Neuronal stem cell (in vitro differentiated cells): Measurements from ENCODE around the gene ABCC2.

Source experiments
- DNase-seq: peaks from one replicate; pipeline ENCODE4 v3.0.0-alpha.2; 2013; ENCODE audit warnings: low spot score
- H2AFZ ChIP-seq: one replicate; pipeline ENCODE4 v1.6.1; 2013; ENCODE audit warnings: mild to moderate bottlenecking, low read length, inconsistent platforms
- H2AK5ac ChIP-seq: 2 replicates; pipeline ENCODE4 v1.6.1; 2013; ENCODE audit warnings: low read depth, mild to moderate bottlenecking, inconsistent platforms, low read length, moderate library complexity, mixed read lengths
- H2BK120ac ChIP-seq: 2 replicates; pipeline ENCODE4 v1.6.1; 2013; ENCODE audit warnings: low read depth, mild to moderate bottlenecking, inconsistent platforms, low read length, moderate library complexity, mixed read lengths
- H2BK12ac ChIP-seq: one replicate; pipeline ENCODE4 v1.6.1; 2013; ENCODE audit warnings: low read length, inconsistent platforms
- H2BK15ac ChIP-seq: 2 replicates; pipeline ENCODE4 v1.6.1; 2013; ENCODE audit warnings: mild to moderate bottlenecking, low read length, inconsistent platforms, mixed read lengths
- H2BK5ac ChIP-seq: one replicate; pipeline ENCODE4 v1.6.1; 2013; ENCODE audit warnings: inconsistent platforms, mild to moderate bottlenecking, low read length, moderate library complexity
- H3K14ac ChIP-seq: one replicate; pipeline ENCODE4 v1.6.1; 2013; ENCODE audit warnings: low read length, inconsistent platforms
- H3K18ac ChIP-seq: 2 replicates; pipeline ENCODE4 v1.6.1; 2013; ENCODE audit warnings: low read length, inconsistent platforms
- H3K23ac ChIP-seq: 2 replicates; pipeline ENCODE4 v1.6.1; 2013; ENCODE audit warnings: low read depth, mild to moderate bottlenecking, mixed read lengths, low read length, inconsistent platforms; ENCODE audit not compliant: poor library complexity
- H3K27ac ChIP-seq: replicated peaks from 3 replicates; pipeline ENCODE4 v1.5.1; 2013; ENCODE audit warnings: low read length, inconsistent platforms
- H3K27me3 ChIP-seq, 3 experiments: 2 replicates each; pipeline ENCODE4 v1.6.1; 2013; ENCODE audit warnings: low read length in 3 of 3, mild to moderate bottlenecking in 2 of 3, inconsistent platforms in 1 of 3, low read depth in 1 of 3, mixed read lengths in 1 of 3, moderate library complexity in 1 of 3; ENCODE audit not compliant: control insufficient read depth in 3 of 3, insufficient read depth in 3 of 3
- H3K36me3 ChIP-seq, 2 donors: replicated peaks in 1 of 2; 2 replicates each; pipeline ENCODE4 v1.6.1; 2013; ENCODE audit warnings: low read length in 2 of 2; ENCODE audit not compliant: control insufficient read depth in 2 of 2, insufficient read depth in 2 of 2
- H3K4ac ChIP-seq: 2 replicates; pipeline ENCODE4 v1.6.1; 2013; ENCODE audit warnings: inconsistent platforms, mild to moderate bottlenecking, low read length, moderate library complexity
- H3K4me1 ChIP-seq, 2 donors: 1 replicate in 1 of 2; 2 replicates in 1 of 2; pipeline ENCODE4 v1.6.1; 2013; ENCODE audit warnings: low read length in 2 of 2, low read depth in 1 of 2; ENCODE audit not compliant: control insufficient read depth in 2 of 2, insufficient read depth in 1 of 2
- H3K4me2 ChIP-seq: one replicate; pipeline ENCODE4 v1.6.1; 2013; ENCODE audit warnings: mild to moderate bottlenecking, low read length, inconsistent platforms; ENCODE audit not compliant: insufficient read depth, poor library complexity, severe bottlenecking
- H3K4me3 ChIP-seq, 2 donors: 2 replicates each; pipeline ENCODE4 v1.5.1; 2013; ENCODE audit warnings: low read length in 2 of 2, mild to moderate bottlenecking in 2 of 2, inconsistent platforms in 1 of 2, moderate library complexity in 1 of 2
- H3K79me1 ChIP-seq: one replicate; pipeline ENCODE4 v1.6.1; 2013; ENCODE audit warnings: low read depth, mild to moderate bottlenecking, inconsistent platforms, low read length, moderate library complexity
- H3K9ac ChIP-seq: one replicate; pipeline ENCODE4 v1.6.1; 2013; ENCODE audit warnings: mild to moderate bottlenecking, low read depth, low read length, inconsistent platforms; ENCODE audit not compliant: poor library complexity
- H3K9me3 ChIP-seq, 2 donors: replicated peaks in 1 of 2; 2 replicates each; pipeline versions ENCODE3 to v1.6.1; 2013; ENCODE audit warnings: low read length in 2 of 2, mild to moderate bottlenecking in 2 of 2, inconsistent platforms in 1 of 2, low read depth in 1 of 2, mixed read lengths in 1 of 2, moderate library complexity in 1 of 2; ENCODE audit not compliant: control insufficient read depth in 2 of 2, insufficient read depth in 1 of 2
- H4K8ac ChIP-seq: one replicate; pipeline ENCODE4 v1.6.1; 2013; ENCODE audit warnings: low read depth, mild to moderate bottlenecking, inconsistent platforms, low read length, moderate library complexity
- H4K91ac ChIP-seq: one replicate; pipeline ENCODE4 v1.6.1; 2013; ENCODE audit warnings: low read length, low read depth, mild to moderate bottlenecking, inconsistent platforms; ENCODE audit not compliant: poor library complexity
- WGBS, 2 donors: extraction: QIAGEN DNeasy Blood & Tissue Kit; methylation state at CpG; one replicate each; pipeline ENCODE4 v1.1.7; 2013; ENCODE audit warnings: missing lambda C conversion rate in 2 of 2, mixed read lengths in 1 of 2; ENCODE audit not compliant: insufficient read length in 2 of 2, insufficient replicate concordance in 1 of 2; ENCODE audit errors: extremely low coverage in 2 of 2; 5-methylcytosine and 5-hydroxymethylcytosine counted together

Gene ABCC2

GRCh38 chr10:99779335-99779734 is 3.1 kb upstream of the ABCC2 start:
- H3K27ac ChIP-seq = no peak overlapping the region
- H2BK120ac ChIP-seq = no peak overlapping the region
- no peak overlapping the region for H2BK5ac ChIP-seq
- H3K14ac ChIP-seq = no peak overlapping the region
- no peaks in the 10 kb centered on the region for H3K27me3 ChIP-seq
- no CpG with 5 or more reads among the region's 4 CpGs for WGBS, 2 donors
- H3K9me3 ChIP-seq = no peaks in the 10 kb centered on the region
- no peak overlapping the region for H4K91ac ChIP-seq
- no peak overlapping the region for H3K9ac ChIP-seq
- H3K4me1 ChIP-seq = peaks cover 3 to 4% of the 10 kb centered on the region in 2 donors
- H3K79me1 ChIP-seq = no peaks in the 10 kb centered on the region
- no peak overlapping the region for H3K4me2 ChIP-seq
- H3K36me3 ChIP-seq = no peaks in the 10 kb centered on the region
- no peak for DNase-seq
- no peak overlapping the region for H4K8ac ChIP-seq
- no peak overlapping the region for H3K4me3 ChIP-seq
- H2AK5ac ChIP-seq = no peak overlapping the region
- no peak overlapping the region for H3K18ac ChIP-seq
- no peak overlapping the region for H2BK15ac ChIP-seq
- no peak overlapping the region for H2BK12ac ChIP-seq
- H3K4ac ChIP-seq = no peak overlapping the region
- H3K23ac ChIP-seq = no peak overlapping the region
- H2AFZ ChIP-seq = peak overlapping the region; percentile 80

GRCh38 chr10:99781734-99782429 is 558 bp upstream of the ABCC2 start:
- Histone ChIP-seq H3K27ac (no peak overlapping the region), H2BK12ac (no peak overlapping the region), H4K91ac (no peak overlapping the region), H2AFZ (no peak overlapping the region), H3K14ac (no peak overlapping the region), H3K4me3 (no peak overlapping the region), H3K4me2 (no peak overlapping the region), H2BK5ac (no peak overlapping the region), H2AK5ac (no peak overlapping the region), H3K4me1 (peaks cover 3 to 4% of the 10 kb centered on the region in 2 donors), H3K36me3 (no peaks in the 10 kb centered on the region), H4K8ac (no peak overlapping the region), H2BK120ac (no peak overlapping the region), H3K79me1 (no peaks in the 10 kb centered on the region), H3K9ac (no peak overlapping the region), H3K23ac (no peak overlapping the region), H3K9me3 (no peaks in the 10 kb centered on the region), H3K18ac (no peak overlapping the region), H3K27me3 (no peaks in the 10 kb centered on the region), H3K4ac (no peak overlapping the region), H2BK15ac (no peak overlapping the region)
- no peak for DNase-seq
- WGBS, 2 donors = no CpG with 5 or more reads among the region's 5 CpGs

GRCh38 chr10:99784016-99784726 is 1.7 kb downstream of the ABCC2 start:
- Histone ChIP-seq H4K8ac (no peak overlapping the region), H3K4me2 (no peak overlapping the region), H3K9me3 (no peaks in the 10 kb centered on the region), H3K79me1 (no peaks in the 10 kb centered on the region), H3K27ac (no peak overlapping the region), H3K4me3 (no peak overlapping the region), H2BK120ac (no peak overlapping the region), H2AFZ (peak overlapping the region; percentile 42), H3K9ac (no peak overlapping the region), H3K27me3 (no peaks in the 10 kb centered on the region), H3K14ac (no peak overlapping the region), H4K91ac (no peak overlapping the region), H3K36me3 (no peaks in the 10 kb centered on the region), H3K4me1 (peaks cover 1 to 3% of the 10 kb centered on the region in 2 donors), H2BK5ac (no peak overlapping the region), H2BK12ac (no peak overlapping the region), H3K4ac (no peak overlapping the region), H3K23ac (no peak overlapping the region), H2BK15ac (no peak overlapping the region), H2AK5ac (no peak overlapping the region), H3K18ac (no peak overlapping the region)
- no peak for DNase-seq
- no CpG with 5 or more reads among the region's 7 CpGs for WGBS, 2 donors

GRCh38 chr10:99784727-99785441 is 2.4 kb downstream of the ABCC2 start:
- Histone ChIP-seq H3K4me3 (no peak overlapping the region), H3K23ac (no peak overlapping the region), H2BK15ac (no peak overlapping the region), H2BK120ac (no peak overlapping the region), H3K79me1 (no peaks in the 10 kb centered on the region), H3K4me2 (no peak overlapping the region), H2BK12ac (no peak overlapping the region), H3K18ac (no peak overlapping the region), H2BK5ac (no peak overlapping the region), H2AK5ac (no peak overlapping the region), H3K27ac (no peak overlapping the region), H4K91ac (no peak overlapping the region), H4K8ac (no peak overlapping the region), H3K4me1 (no peaks in the 10 kb centered on the region), H3K9me3 (no peaks in the 10 kb centered on the region), H3K9ac (no peak overlapping the region), H3K36me3 (no peaks in the 10 kb centered on the region), H3K27me3 (no peaks in the 10 kb centered on the region), H3K4ac (no peak overlapping the region), H2AFZ (peak overlapping the region; percentile 42), H3K14ac (no peak overlapping the region)
- no peak for DNase-seq
- no CpG with 5 or more reads among the region's 6 CpGs for WGBS, 2 donors
